ENCODE data around the gene MED20.

GRCh38 chr6:41922154-41922553 lies 1.2 kb upstream of the MED20 start:
- TF ChIP-seq POLR2A (IDR thresholded peaks at IDR 0.05; ENCODE audit: borderline replicate concordance, extremely low read depth, insufficient read depth, insufficient read length) = no peak
- no peak for TF ChIP-seq SIN3A (IDR thresholded peaks at IDR 0.05; ENCODE audit: low read depth)
- TF ChIP-seq REST (IDR thresholded peaks at IDR 0.05; ENCODE audit: low read depth) = no peak
- no peak for TF ChIP-seq EZH2 (IDR thresholded peaks at IDR 0.05)
- no peak for TF ChIP-seq CTCF (IDR thresholded peaks at IDR 0.05 in 2 of 3, conservative IDR thresholded peaks at IDR 0.05 in 1 of 3; ENCODE audit: borderline replicate concordance in 1 of 3, insufficient read depth in 1 of 3, low read depth in 2 of 3, low read length in 2 of 3)
